GM13976 (cell line): Measurements from ENCODE around the gene PRR3.

Experiments
- DNase-seq: peaks from one replicate; pipeline ENCODE4 v3.0.0; 2012; ENCODE audit warnings: low spot score
- in situ Hi-C: fragments of 300-500 bp; cut with MboI; formaldehyde crosslinking; loops from one replicate; pipeline ENCODE4 v1.12.0; 2022; ENCODE audit warnings: low sequenced_read_pairs, mixed read lengths, inconsistent platforms; ENCODE audit not compliant: unreplicated experiment
- TF ChIP-seq, protein P1 (sequence below): IDR thresholded peaks from 2 replicates; pipeline ENCODE4 v1.5.1; 2012; ENCODE audit warnings: borderline replicate concordance, mild to moderate bottlenecking; ENCODE audit not compliant: insufficient read depth; ENCODE audit errors: extremely low read depth, missing control alignments, control extremely low read depth

PRR3 gene

DNA sequence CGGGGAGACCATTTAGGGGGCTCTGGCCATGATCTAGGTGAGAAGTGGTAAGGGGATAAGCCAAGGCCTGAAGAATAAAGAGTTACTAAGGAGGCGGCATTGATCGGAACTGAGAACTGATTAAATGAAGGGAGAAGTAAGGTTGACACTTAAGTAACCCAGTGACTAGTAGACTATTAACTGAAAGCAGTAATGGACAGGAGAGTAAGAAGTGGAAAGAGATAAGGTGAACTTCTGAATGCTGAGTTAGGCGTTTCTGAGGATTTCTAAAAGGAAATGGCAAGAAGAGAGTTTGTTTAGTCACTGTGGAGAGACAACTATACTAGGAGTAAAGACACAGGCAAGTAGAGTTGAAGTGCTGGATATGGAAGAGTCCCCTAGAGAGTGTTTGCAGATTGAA lies 16.0 kb downstream of the PRR3 start:
- in situ Hi-C loops: no loop called here
- DNase-seq: no peak
- TF ChIP-seq, protein P1, sequence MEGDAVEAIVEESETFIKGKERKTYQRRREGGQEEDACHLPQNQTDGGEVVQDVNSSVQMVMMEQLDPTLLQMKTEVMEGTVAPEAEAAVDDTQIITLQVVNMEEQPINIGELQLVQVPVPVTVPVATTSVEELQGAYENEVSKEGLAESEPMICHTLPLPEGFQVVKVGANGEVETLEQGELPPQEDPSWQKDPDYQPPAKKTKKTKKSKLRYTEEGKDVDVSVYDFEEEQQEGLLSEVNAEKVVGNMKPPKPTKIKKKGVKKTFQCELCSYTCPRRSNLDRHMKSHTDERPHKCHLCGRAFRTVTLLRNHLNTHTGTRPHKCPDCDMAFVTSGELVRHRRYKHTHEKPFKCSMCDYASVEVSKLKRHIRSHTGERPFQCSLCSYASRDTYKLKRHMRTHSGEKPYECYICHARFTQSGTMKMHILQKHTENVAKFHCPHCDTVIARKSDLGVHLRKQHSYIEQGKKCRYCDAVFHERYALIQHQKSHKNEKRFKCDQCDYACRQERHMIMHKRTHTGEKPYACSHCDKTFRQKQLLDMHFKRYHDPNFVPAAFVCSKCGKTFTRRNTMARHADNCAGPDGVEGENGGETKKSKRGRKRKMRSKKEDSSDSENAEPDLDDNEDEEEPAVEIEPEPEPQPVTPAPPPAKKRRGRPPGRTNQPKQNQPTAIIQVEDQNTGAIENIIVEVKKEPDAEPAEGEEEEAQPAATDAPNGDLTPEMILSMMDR: no peak

DNA sequence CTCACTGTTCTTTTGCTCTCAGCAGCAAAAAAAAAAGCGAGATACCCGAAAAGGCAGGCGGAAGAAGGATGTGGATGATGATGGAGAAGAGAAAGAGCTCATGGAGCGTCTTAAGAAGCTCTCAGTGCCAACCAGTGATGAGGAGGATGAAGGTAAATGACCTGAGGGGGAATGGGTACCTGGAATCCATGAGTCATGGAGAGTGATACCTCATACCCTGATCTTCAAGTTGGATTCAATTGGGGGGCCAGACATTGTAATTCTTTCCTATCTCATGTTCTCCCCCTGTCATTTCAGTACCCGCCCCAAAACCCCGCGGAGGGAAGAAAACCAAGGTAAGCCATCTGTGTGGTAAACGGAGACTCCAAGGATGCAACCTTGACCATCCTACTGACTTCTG lies 21.0 kb downstream of the PRR3 start:
- in situ Hi-C loops: no loop called here
- DNase-seq: no peak
- TF ChIP-seq, protein P1: no peak

DNA sequence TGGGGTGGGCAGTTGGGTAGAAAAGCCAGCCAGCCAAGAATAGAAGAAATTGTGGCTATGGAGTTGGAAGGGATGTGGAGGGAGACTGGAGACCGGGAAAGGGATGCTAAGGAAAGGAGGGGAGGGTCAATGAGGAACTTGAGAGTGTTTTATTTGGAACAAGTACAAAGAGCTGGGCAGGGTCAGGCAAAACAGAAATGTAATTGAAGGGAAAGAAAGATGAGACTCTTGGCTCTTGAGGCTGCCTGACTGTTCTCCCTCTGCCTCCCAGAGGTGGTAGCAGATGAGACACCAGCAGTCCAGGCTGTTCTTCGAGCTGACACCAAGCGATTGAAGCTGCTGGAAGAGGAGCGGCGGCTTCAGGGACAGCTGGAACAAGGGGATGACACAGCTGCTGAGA lies 26.8 kb downstream of the PRR3 start:
- in situ Hi-C loops: no loop called here
- TF ChIP-seq, protein P1: no peak
- DNase-seq: no peak

DNA sequence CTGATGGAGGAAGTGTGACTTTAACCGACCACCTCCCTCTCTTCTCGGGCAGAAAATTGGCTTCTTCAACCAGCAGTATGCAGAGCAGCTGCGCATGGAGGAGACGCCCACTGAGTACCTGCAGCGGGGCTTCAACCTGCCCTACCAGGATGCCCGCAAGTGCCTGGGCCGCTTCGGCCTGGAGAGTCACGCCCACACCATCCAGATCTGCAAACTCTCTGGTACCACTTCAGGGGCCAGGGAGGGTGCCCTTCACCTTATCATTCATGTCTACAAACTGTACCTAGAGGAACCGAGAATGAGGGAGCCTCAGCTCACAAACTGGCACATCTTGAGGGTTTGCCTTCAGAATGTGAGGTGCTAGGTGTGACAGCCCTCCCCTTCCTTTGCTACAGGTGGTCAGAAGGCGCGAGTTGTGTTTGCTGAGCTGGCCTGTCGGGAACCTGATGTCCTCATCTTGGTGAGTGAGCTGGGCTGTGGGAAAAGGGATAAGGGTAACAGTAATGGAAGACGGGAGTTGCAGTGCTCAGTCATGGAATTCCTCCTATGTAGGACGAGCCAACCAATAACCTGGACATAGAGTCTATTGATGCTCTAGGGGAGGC lies 32.8 kb downstream of the PRR3 start:
- DNase-seq: no peak
- TF ChIP-seq, protein P1: no peak
- in situ Hi-C loops: no loop called here

DNA sequence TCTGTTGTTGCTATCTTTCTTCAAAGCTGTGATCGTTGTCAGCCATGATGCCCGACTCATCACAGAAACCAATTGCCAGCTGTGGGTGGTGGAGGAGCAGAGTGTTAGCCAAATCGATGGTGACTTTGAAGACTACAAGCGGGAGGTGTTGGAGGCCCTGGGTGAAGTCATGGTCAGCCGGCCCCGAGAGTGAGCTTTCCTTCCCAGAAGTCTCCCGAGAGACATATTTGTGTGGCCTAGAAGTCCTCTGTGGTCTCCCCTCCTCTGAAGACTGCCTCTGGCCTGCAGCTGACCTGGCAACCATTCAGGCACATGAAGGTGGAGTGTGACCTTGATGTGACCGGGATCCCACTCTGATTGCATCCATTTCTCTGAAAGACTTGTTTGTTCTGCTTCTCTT lies 33.4 kb downstream of the PRR3 start:
- in situ Hi-C loops: no loop called here
- DNase-seq: no peak
- TF ChIP-seq, protein P1: no peak

DNA sequence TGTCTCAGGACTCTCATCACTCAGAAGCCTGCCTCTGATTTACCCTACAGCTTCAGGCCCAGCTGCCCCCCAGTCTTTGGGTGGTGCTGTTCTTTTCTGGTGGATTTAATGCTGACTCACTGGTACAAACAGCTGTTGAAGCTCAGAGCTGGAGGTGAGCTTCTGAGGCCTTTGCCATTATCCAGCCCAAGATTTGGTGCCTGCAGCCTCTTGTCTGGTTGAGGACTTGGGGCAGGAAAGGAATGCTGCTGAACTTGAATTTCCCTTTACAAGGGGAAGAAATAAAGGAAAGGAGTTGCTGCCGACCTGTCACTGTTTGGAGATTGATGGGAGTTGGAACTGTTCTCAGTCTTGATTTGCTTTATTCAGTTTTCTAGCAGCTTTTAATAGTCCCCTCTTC lies 33.9 kb downstream of the PRR3 start:
- no peak for DNase-seq
- in situ Hi-C loops: no loop called here

More for the DNA sequence above, 33.9 kb downstream of the PRR3 start:
- TF ChIP-seq, protein P1: no peak
